Stimulated activated naive CD4-positive, alpha-beta T cell (primary cell): Measurements from ENCODE around the gene GTF2B.
"Not testable (repeated sequence)": the region's sequence is repeated elsewhere in the genome, so short reads cannot be mapped to it uniquely, and the experiment has no call there.

Experiments used
- DNase-seq, 6 experiments: peaks; one replicate each; lab custom pipeline; 2025; lab: John Stamatoyannopoulos, UW

Gene GTF2B, protein sequence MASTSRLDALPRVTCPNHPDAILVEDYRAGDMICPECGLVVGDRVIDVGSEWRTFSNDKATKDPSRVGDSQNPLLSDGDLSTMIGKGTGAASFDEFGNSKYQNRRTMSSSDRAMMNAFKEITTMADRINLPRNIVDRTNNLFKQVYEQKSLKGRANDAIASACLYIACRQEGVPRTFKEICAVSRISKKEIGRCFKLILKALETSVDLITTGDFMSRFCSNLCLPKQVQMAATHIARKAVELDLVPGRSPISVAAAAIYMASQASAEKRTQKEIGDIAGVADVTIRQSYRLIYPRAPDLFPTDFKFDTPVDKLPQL

GRCh38 chr1:88891318-88891950 lies at the start of gene GTF2B:
Gene GTF2B, minus strand, starts transcription at chr1:88891567. Its CDS starts 68 bp downstream, at chr1:88891499.
- peak; percentile 92 to 95 (median 94) for DNase-seq

GRCh38 chr1:88938528-88938927 lies 47.2 kb upstream of the GTF2B start:
- not testable (repeated sequence) for DNase-seq

DNA sequence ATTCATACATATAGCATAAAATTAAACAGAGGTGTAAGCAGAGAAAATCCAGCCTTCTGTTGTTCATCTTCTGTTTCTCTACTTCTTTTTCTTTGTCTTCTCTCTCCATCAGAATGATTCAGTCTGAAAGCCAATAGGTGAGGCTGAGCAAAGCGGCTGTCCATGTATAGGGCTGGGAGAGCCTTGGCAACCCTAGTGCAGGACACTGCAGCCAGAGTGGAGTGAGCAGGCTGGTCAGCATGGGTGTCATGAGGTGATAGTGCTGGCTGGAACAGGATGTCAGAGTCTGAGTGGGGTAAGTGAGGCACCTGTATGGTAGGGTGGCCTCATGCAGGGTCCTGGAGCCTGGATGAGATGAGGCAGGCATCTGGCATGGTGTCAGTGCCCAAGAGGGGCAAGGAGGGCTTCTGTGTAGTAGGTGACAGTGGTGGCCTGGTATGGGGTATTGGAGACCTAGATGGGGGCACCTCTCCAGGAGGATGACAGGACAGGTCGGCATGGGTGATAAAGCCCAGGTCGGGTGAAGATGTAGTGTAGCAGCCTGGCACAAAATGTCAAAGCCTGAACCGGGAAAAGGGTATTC lies 45.5 kb upstream of the GTF2B start:
- no peak for DNase-seq

GRCh38 chr1:88936223-88936523 lies 44.8 kb upstream of the GTF2B start:
- DNase-seq: no peak

DNA sequence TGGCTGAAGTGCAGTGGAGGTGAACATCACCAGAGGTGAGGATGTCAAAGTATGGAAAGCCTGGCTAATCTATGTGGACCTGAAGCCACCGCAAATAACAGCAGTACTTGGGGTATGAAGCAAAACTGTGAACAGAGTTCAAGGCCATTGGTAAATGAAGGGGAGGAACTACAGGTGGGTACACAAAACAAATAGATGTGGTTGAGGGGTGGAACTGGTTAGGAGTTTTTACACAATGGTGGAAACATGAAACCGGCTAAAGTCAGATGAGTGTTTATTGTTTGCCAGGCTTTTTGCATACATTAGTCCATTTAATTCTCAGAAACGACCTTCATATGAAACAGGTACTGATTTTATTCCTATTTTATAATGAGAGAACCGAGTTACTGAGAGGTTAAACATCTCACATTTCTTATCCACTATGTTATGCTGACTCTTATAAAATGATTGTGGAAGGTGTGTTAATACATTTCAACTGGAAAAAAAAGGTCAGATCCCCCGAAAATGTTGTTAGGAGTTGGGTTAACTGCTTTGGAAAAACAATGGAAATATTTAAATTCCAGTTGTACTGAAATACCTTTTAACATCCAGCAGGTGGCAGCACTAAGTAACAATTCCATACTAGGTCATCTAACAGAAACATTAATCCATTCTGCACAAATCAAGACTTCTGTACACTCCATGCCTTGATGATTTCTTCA lies 44.3 kb upstream of the GTF2B start:
- peak in 2 of 6 experiments; percentile 23 to 37 for DNase-seq

- not testable (repeated sequence) for DNase-seq
Measured at GRCh38 chr1:88930176-88930575, 38.8 kb upstream of the GTF2B start.

DNA sequence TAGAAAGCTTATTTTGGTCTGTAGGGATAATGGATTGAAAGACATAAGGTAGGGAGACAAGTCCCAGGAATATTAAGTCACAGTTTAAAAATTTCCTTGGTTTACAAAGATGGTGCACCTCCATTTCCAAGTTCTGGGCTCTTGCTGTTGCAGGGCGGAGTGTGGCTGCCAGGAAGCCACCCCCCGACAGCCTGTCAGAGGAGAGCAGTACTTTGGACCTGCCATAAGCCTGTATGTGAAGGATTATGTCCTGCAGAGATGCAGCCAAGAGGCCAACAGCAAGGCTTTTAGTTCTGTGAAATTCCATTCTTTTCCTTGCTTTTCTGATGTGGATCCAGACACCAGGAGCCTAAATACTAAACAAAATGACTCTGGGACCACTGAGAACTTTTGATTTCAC lies 31.9 kb upstream of the GTF2B start:
- no peak for DNase-seq

- no peak for DNase-seq
Measured at GRCh38 chr1:88922214-88922613, 30.8 kb upstream of the GTF2B start.

DNA sequence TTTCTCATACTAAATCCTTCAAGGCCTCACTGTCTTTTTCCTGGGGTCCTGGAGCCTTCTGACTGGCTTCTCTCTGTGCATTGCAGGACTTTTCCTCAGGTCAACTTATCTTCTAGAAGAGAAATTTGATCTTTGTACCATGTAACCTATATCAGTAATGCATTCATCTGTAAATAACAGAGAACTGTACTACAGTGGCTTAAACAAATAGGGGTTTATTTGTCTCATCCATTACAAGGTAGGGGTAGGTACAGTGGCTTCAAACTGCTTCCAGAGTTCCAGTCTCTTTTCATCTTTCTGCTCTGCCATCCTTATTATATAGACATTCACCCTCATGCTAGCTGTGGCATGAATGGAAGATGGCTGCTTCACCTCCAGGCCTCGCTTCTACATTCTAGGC lies 29.5 kb upstream of the GTF2B start:
- DNase-seq: no peak

GRCh38 chr1:88917321-88918025 lies 26.1 kb upstream of the GTF2B start:
- no peak for DNase-seq

- DNase-seq: no peak
Measured at GRCh38 chr1:88916883-88917282, 25.5 kb upstream of the GTF2B start.

DNA sequence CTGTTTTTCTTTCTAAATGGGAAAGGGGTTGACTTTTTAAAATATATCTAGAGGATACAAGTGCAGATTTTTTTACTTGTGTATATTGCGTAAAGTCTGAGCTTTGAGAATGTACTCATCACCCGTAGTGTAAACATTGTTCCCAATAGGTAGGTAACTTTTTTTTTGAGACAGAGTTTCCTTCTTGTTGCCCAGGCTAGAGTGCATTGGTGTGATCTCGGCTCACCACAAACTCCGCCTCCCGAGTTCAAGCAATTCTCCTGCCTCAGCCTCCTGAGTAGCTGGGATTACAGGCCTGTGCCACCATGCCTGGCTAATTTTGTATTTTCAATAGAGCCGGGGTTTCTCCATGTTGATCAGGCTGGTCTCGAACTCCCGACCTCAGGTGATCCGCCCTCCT lies 20.4 kb upstream of the GTF2B start:
- not testable (repeated sequence) for DNase-seq

GRCh38 chr1:88911161-88911560 lies 19.8 kb upstream of the GTF2B start:
- no peak for DNase-seq

DNA sequence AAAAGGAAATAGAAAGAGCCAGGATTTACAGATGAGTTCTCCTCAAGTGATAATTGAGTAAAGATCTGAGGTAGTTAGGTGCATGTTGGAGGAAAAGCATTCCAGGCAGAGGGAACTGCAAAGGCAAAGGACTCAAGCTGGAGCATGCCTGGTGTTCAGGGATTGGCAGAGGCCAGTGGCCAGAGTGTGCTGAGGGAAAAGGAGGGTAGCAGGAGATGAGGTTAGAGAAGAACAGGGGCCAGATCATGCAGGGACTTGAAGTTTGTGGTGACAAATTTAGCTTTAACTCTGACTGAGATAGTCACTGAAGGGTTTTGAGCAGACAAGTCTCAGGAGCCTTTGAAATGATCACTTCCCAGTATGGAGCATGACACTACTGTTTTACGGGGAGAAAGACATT lies 19.0 kb upstream of the GTF2B start:
- no peak for DNase-seq

GRCh38 chr1:88900883-88901282 lies 9.5 kb upstream of the GTF2B start:
- no peak for DNase-seq

DNA sequence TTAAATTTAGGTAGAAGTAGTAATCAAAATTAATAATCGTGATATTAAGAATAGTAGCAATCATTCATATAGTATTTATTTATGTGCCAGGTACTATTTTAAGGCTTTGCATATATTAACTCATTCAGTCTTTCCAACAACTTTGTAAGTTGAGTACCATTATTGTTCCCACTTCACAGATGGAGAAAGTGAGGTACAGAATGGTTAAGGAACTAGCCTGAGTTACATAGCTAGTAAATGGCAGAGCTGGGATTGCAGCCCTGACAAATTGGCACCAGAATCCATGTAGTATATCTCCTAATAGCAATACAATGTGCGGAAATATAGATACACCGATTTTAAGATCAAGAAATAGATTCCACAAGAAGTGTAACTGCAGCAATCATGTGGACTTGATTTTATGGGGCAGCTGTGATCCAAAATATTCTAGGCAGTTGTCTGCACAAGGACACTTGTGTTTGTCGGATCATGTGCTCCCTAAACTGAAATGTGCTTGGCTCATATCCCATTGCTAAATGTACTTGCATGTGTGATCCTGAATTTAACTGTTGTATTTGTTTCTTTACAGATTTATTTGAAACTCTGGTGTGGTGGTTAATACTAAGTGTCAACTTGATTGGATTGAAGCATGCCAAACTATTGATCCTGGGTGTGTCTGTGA lies 5.8 kb upstream of the GTF2B start:
- no peak for DNase-seq

DNA sequence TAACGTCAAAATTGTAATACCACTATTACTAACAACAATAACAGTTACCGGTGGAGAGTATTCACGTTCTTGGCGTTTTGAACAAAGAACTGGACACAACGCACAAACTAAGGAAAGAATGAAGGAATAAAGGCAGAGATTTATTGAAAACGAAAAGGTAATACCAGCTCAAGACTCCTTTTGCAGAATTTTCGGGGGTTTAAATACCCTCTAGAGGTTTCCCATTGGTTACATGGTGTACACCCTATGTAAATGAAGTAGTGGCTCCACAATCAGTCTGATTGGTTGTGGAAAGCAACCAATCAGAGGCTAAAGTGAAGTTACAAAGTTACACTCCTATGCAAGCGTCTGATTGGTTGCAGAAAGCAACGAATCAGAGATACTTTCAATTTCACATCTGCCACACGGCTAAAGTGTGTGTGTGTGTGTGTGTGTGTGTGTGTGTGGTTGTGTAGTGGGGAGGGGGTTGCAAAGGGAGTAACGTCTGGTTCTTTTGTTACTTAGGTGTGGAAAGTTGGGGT lies 1.1 kb upstream of the GTF2B start:
- DNase-seq: peak in 1 of 6 experiments; percentile 6

- DNase-seq: peak in 1 of 6 experiments; percentile 42
Measured at GRCh38 chr1:88891951-88892340, 579 bp upstream of the GTF2B start.

GRCh38 chr1:88890791-88891317 lies 513 bp downstream of the GTF2B start:
- DNase-seq: peak in 3 of 6 experiments; percentile 19 to 46 (median 32)

- DNase-seq: no peak
Measured at GRCh38 chr1:88890131-88890530, 1.2 kb downstream of the GTF2B start.

DNA sequence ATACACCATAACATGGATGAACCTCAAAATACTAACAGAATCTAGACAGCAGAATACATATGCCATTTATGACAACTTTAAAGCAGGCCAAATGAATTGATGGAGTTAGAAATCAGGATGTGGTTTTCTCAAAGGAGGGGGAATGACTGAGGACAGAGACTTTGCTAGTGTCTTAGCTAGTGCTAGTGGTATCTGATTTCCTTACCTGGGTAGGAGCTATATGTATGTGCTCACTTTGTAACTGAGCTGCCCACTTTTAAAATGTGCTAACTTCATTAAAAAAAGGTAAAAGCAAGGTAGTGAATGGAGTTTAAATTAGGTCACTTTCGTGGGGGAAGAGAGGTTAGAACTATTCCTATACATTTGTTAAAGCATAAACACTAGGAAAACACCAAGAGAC lies 2.6 kb downstream of the GTF2B start:
- peak in 3 of 6 experiments; percentile 12 to 42 (median 37) for DNase-seq
